Measurements from ENCODE around the gene FBXL19. TPM values are rescaled to one million over a fixed set of nuclear protein-coding genes. Genes with fewer than 3 reads are reported as not detected.

FBXL19 gene
- total and polyA plus RNA-seq, 9 of the 15 experiments (the other 6 are each of a cell fraction or from before 2014, with no cell fraction given) = 0.13 to 48.0 (median 13.5) TPM; not detected in 1

DNA sequence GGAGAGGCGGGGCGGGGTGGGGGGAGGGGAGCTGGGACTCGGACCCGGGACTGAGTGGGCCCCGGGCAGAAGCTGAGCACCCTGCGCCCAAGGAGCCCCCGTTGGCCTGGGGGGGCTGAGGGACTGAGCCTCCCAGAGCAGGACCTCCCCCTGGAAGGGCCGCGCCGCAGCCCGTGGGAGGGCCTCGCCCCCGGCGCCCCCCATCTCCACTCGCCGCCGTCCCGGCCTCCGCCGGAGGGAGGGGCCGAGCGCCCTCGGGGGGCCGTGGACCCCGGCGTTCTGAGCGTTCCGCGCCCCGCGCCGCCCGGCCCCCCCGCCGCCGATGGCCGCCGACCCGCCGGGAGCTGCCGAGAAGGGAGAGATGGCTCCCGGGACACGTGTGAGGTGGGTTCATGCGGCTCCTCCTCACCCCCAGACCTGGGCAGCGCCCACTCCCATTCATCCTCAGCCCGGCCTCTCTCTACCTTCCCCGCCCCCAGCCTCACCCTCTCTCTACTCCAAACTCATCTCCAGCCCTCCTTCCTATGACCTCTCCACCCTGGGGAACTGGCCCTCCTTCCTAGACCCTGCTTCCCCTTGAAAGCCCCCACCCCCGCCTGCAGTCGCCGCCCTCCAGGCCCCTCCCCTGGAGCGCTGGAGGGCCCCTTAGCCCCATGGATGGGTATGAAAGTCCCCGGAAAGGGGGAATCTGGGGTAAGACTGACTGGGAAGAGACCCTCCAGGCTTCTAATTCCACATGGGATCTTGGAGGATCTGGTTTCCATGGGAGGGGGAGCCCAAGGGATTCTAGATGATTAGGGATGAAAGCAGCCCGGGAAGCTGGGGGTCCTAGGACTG, 922 bp downstream of the FBXL19 start (continued):
- TF ChIP-seq, protein P1, sequence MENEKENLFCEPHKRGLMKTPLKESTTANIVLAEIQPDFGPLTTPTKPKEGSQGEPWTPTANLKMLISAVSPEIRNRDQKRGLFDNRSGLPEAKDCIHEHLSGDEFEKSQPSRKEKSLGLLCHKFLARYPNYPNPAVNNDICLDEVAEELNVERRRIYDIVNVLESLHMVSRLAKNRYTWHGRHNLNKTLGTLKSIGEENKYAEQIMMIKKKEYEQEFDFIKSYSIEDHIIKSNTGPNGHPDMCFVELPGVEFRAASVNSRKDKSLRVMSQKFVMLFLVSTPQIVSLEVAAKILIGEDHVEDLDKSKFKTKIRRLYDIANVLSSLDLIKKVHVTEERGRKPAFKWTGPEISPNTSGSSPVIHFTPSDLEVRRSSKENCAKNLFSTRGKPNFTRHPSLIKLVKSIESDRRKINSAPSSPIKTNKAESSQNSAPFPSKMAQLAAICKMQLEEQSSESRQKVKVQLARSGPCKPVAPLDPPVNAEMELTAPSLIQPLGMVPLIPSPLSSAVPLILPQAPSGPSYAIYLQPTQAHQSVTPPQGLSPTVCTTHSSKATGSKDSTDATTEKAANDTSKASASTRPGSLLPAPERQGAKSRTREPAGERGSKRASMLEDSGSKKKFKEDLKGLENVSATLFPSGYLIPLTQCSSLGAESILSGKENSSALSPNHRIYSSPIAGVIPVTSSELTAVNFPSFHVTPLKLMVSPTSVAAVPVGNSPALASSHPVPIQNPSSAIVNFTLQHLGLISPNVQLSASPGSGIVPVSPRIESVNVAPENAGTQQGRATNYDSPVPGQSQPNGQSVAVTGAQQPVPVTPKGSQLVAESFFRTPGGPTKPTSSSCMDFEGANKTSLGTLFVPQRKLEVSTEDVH (IDR thresholded peaks at IDR 0.05; ENCODE audit: low read depth, partially characterized antibody) = no peak
- TF ChIP-seq EGR1 (conservative IDR thresholded peaks at IDR 0.05) (peak; percentile 35), MYC (IDR thresholded peaks at IDR 0.05; ENCODE audit: low read depth, low read length) (0 out of 2 replicates have a peak, but pooled peaks have one; percentile 17), MYC (CRISPR knock-in tag; IDR thresholded peaks at IDR 0.05; ENCODE audit: borderline replicate concordance, low read depth) (no peak), CREB1 (IDR thresholded peaks at IDR 0.05) (no peak), CREB1 (CRISPR knock-in tag; IDR thresholded peaks at IDR 0.05) (no peak), YY1 (IDR thresholded peaks at IDR 0.05; ENCODE audit: borderline replicate concordance in 1 of 3, control insufficient read depth in 1 of 3, extremely low read depth in 1 of 3, insufficient read depth in 3 of 3, insufficient read length in 1 of 3, insufficient replicate concordance in 2 of 3, low read depth in 1 of 3, low read length in 2 of 3) (peak in 2 of 3 experiments; percentile 46 to 48), LEF1 (IDR thresholded peaks at IDR 0.05) (no peak)
- TF ChIP-seq, protein P2, sequence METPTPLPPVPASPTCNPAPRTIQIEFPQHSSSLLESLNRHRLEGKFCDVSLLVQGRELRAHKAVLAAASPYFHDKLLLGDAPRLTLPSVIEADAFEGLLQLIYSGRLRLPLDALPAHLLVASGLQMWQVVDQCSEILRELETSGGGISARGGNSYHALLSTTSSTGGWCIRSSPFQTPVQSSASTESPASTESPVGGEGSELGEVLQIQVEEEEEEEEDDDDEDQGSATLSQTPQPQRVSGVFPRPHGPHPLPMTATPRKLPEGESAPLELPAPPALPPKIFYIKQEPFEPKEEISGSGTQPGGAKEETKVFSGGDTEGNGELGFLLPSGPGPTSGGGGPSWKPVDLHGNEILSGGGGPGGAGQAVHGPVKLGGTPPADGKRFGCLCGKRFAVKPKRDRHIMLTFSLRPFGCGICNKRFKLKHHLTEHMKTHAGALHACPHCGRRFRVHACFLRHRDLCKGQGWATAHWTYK (CRISPR knock-in tag; IDR thresholded peaks at IDR 0.05) = 0 out of 2 replicates have a peak, but pooled peaks have one; percentile 28

Data from K562 (cell line).